ENCODE measurements around the gene FES. TPM values are rescaled to one million over a fixed set of nuclear protein-coding genes. Genes with fewer than 3 reads are reported as not detected.

The FES gene
- total and polyA plus RNA-seq, 2 donors from 2014 or later, result 9.3 to 33.5 TPM

DNA sequence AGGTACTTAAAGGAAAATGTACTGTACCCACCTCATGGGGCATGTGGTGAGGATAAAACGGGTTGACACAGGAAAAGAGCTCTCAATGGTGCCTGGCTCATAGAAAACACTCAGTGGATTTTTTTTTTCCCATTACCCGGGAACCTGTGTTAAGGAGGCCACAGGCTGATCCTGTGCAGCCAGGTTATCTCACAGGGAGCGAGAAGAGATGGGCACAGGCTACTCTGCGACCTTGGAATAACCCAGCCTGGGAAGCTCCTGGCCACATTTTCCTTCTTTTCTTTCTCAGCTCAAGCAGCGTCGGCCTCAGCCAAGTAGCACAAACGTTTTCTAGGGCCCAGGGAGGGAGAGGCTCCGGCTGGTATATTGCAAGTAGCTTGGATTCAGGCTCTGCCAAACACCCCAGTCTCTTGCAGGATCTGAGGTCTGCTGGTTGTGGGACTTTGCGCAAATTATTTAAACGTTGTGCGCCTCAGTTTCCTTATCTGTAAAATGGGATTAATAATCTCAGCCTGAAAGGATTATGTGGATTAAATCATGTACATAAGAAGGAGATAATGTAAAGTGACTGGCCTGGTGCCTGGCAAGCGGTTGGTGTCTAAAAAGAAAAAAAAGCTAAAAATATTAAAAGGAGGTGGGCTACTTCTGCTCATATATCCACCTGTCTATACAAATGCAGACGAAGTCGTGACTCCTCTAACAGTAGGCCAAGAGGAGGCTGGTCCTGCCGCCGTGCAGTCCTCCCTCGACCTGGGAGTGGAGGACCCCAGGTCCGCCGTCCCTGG lies 13.8 kb upstream of the FES start:
- Histone ChIP-seq H3K4me1 (ENCODE audit: control insufficient read depth in 2 of 3, insufficient read depth in 2 of 3, low read depth in 1 of 3, low read length in 3 of 3) (peaks cover 0 to 24% (median 13%) of the 10 kb centered on the region in 3 donors), H3K9me3 (ENCODE audit: control insufficient read depth in 2 of 3, insufficient read depth in 1 of 3, low read length in 3 of 3) (no peaks in the 10 kb centered on the region), H3K4me3 (ENCODE audit: low read length in 3 of 3) (peak overlapping the region; percentile 62 to 63 (median 62)), H3K9ac (ENCODE audit: low read length in 3 of 3) (peak overlapping the region in 2 of 3 donors; percentile 68 to 75), H3K27ac (ENCODE audit: low read depth in 2 of 2, low read length in 2 of 2) (peak overlapping the region; percentile 68 to 82), H3K27me3 (ENCODE audit: control insufficient read depth, insufficient read depth, low read length) (no peaks in the 10 kb centered on the region), H3K36me3 (ENCODE audit: control insufficient read depth in 2 of 3, insufficient read depth in 3 of 3, low read length in 3 of 3) (no peaks in the 10 kb centered on the region)
- TF ChIP-seq, protein P1, sequence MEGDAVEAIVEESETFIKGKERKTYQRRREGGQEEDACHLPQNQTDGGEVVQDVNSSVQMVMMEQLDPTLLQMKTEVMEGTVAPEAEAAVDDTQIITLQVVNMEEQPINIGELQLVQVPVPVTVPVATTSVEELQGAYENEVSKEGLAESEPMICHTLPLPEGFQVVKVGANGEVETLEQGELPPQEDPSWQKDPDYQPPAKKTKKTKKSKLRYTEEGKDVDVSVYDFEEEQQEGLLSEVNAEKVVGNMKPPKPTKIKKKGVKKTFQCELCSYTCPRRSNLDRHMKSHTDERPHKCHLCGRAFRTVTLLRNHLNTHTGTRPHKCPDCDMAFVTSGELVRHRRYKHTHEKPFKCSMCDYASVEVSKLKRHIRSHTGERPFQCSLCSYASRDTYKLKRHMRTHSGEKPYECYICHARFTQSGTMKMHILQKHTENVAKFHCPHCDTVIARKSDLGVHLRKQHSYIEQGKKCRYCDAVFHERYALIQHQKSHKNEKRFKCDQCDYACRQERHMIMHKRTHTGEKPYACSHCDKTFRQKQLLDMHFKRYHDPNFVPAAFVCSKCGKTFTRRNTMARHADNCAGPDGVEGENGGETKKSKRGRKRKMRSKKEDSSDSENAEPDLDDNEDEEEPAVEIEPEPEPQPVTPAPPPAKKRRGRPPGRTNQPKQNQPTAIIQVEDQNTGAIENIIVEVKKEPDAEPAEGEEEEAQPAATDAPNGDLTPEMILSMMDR (IDR thresholded peaks at IDR 0.05; ENCODE audit: borderline replicate concordance, extremely low read depth, insufficient read depth), result no peak
- FAIRE-seq (no peak), DNase-seq (peak in 1 of 5 donors; percentile 52)
- intact Hi-C loops (cut with DNase I), result no loop called here

DNA sequence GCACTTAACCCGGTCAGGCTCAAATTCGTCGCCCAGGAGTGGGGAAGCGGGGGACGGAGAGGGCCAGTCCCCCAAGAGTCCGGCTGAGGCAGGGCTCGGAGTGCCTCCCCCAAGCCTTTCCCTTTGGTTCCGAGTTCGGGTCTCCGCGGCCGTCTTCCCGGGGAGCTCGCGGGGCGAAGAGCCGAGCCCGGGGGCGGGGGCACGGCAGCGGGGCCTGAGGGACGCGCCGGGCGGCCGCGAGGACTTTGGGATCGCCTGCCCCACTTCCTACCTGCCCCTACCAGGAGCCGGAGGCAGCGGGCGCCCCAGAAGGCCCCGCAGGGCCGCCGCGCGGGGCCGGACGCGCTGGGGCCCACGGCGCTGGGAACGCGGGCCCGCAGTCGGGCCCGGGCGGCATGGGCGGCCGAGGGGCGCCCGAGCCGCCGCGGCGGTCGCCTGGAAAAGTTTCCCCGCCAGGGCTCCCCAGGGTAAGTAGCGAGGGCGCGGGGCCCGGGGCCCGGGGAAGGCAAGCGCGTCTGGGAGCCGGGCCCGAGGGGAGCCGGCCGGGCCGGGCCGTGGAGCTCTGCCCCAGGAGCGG lies 13.1 kb upstream of the FES start:
- FAIRE-seq, result no peak
- peak overlapping the region; percentile 68 to 82 for H3K27ac ChIP-seq (ENCODE audit: low read depth in 2 of 2, low read length in 2 of 2)
- peak overlapping the region in 2 of 3 donors; percentile 68 to 75 for H3K9ac ChIP-seq (ENCODE audit: low read length in 3 of 3)
- peak overlapping the region; percentile 62 to 63 (median 62) for H3K4me3 ChIP-seq (ENCODE audit: low read length in 3 of 3)
- intact Hi-C loops (cut with DNase I), result no loop called here
- no peaks in the 10 kb centered on the region for H3K9me3 ChIP-seq (ENCODE audit: control insufficient read depth in 2 of 3, insufficient read depth in 1 of 3, low read length in 3 of 3)
- DNase-seq, result peak in 3 of 5 donors; percentile 53 to 61 (median 54)
- H3K36me3 ChIP-seq (ENCODE audit: control insufficient read depth in 2 of 3, insufficient read depth in 3 of 3, low read length in 3 of 3), result peaks cover 0 to 1% (median 0%) of the 10 kb centered on the region in 3 donors
- no peaks in the 10 kb centered on the region for H3K27me3 ChIP-seq (ENCODE audit: control insufficient read depth, insufficient read depth, low read length)
- TF ChIP-seq, protein P1 (IDR thresholded peaks at IDR 0.05; ENCODE audit: borderline replicate concordance, extremely low read depth, insufficient read depth), result no peak
- peaks cover 0 to 24% (median 13%) of the 10 kb centered on the region in 3 donors for H3K4me1 ChIP-seq (ENCODE audit: control insufficient read depth in 2 of 3, insufficient read depth in 2 of 3, low read depth in 1 of 3, low read length in 3 of 3)

GRCh38 chr15:90871716-90872485 lies 12.4 kb upstream of the FES start:
- FAIRE-seq, result no peak
- peak in 3 of 5 donors; percentile 17 to 60 (median 53) for DNase-seq
- Histone ChIP-seq H3K27me3 (ENCODE audit: control insufficient read depth, insufficient read depth, low read length) (no peaks in the 10 kb centered on the region), H3K27ac (ENCODE audit: low read depth in 2 of 2, low read length in 2 of 2) (peak overlapping the region; percentile 56 to 63), H3K4me3 (ENCODE audit: low read length in 3 of 3) (peak overlapping the region; percentile 40 to 62 (median 59)), H3K9me3 (ENCODE audit: control insufficient read depth in 2 of 3, insufficient read depth in 1 of 3, low read length in 3 of 3) (no peaks in the 10 kb centered on the region), H3K36me3 (ENCODE audit: control insufficient read depth in 2 of 3, insufficient read depth in 3 of 3, low read length in 3 of 3) (peaks cover 2 to 8% (median 4%) of the 10 kb centered on the region in 3 donors), H3K4me1 (ENCODE audit: control insufficient read depth in 2 of 3, insufficient read depth in 2 of 3, low read depth in 1 of 3, low read length in 3 of 3) (peaks cover 0 to 24% (median 13%) of the 10 kb centered on the region in 3 donors), H3K9ac (ENCODE audit: low read length in 3 of 3) (peak overlapping the region in 2 of 3 donors; percentile 74 to 80)
- intact Hi-C loops (cut with DNase I), result no loop called here
- TF ChIP-seq, protein P1 (IDR thresholded peaks at IDR 0.05; ENCODE audit: borderline replicate concordance, extremely low read depth, insufficient read depth), result no peak

Measured in kidney (tissue), 14 donors.